ENCODE measurements around the gene NINJ2. TPM values are rescaled to one million over a fixed set of nuclear protein-coding genes. Genes with fewer than 3 reads are reported as not detected.
"Not testable (repeated sequence)": the region's sequence is repeated elsewhere in the genome, so short reads cannot be mapped to it uniquely, and the experiment has no call there.

The NINJ2 gene
- total and polyA plus RNA-seq, 2 donors: 11.5 to 11.8 TPM

DNA sequence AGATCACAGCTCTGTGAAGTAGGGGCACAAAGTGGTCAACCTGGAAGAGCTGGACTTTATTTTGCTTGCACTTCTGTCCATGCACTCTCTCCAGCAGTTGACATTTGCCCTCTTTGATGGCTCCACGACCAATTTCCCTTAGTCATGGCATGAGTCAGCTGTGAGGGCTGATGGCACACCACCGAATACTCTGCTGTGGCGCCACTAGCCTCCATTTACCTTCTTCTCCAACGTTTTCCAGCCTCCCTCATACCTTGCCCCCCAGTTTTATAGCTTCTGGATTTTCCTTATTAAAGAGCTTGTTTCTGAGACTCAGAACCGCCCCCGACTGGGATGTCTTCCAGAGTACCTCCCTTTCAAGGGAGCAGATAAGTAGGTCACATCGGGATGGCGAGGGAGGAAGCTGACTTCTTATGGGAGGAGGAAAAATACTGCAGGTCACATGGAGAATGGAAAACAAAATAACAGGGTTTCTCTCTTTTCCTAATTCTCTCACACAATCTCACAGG is 17.6 kb downstream of the NINJ2 start:
- no peak for DNase-seq (ENCODE audit: low read depth in 6 of 9, low spot score in 9 of 9)
- Histone ChIP-seq H3K9me3 (ENCODE audit: control insufficient read depth in 2 of 2, insufficient read depth in 1 of 2, low read length in 1 of 2) (peaks cover 0 to 3% of the 10 kb centered on the region in 2 donors), H3K36me3 (ENCODE audit: control insufficient read depth in 2 of 2, insufficient read depth in 2 of 2, low read length in 1 of 2) (no peaks in the 10 kb centered on the region), H3K27me3 (ENCODE audit: control insufficient read depth in 2 of 2, insufficient read depth in 1 of 2, low read length in 1 of 2) (no peaks in the 10 kb centered on the region), H3K27ac (ENCODE audit: low read depth in 1 of 2, low read length in 1 of 2) (peak overlapping the region in 1 of 2 donors; percentile 12), H3K4me1 (ENCODE audit: control insufficient read depth in 2 of 2, insufficient read depth in 2 of 2, low read length in 2 of 2) (peaks cover 7 to 50% of the 10 kb centered on the region in 2 donors), H3K4me3 (ENCODE audit: low read length in 2 of 2) (no peak overlapping the region)
- WGBS: 75% methylated on average over 8 of the region's 8 CpGs

- DNase-seq (ENCODE audit: low read depth in 6 of 9, low spot score in 9 of 9): no peak
- Histone ChIP-seq H3K27me3 (ENCODE audit: control insufficient read depth in 2 of 2, insufficient read depth in 1 of 2, low read length in 1 of 2) (no peaks in the 10 kb centered on the region), H3K9me3 (ENCODE audit: control insufficient read depth in 2 of 2, insufficient read depth in 1 of 2, low read length in 1 of 2) (peaks cover 0 to 3% of the 10 kb centered on the region in 2 donors), H3K36me3 (ENCODE audit: control insufficient read depth in 2 of 2, insufficient read depth in 2 of 2, low read length in 1 of 2) (no peaks in the 10 kb centered on the region), H3K4me1 (ENCODE audit: control insufficient read depth in 2 of 2, insufficient read depth in 2 of 2, low read length in 2 of 2) (peaks cover 7 to 53% of the 10 kb centered on the region in 2 donors), H3K4me3 (ENCODE audit: low read length in 2 of 2) (no peak overlapping the region), H3K27ac (ENCODE audit: low read depth in 1 of 2, low read length in 1 of 2) (peak overlapping the region in 1 of 2 donors; percentile 20)
- WGBS: 95% methylated on average over 6 of the region's 6 CpGs
Measured at GRCh38 chr12:644818-645552, 18.3 kb downstream of the NINJ2 start.

DNA sequence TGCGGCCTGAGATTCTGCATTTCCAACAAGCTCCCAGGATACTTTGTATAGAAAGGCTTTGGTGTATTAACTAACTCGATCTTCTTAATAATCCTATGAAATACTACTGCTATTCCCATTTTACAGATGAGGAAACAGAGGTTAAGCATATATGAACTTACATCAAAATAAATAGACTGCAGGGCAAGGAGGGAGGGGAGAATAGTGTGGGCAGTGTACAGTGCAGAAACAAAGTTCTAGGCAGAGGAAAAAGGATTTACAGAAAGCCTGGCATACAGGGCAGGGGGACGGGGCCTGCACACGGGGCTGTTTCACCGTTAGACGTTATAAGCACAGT is 19.0 kb downstream of the NINJ2 start:
- 97% methylated on average over 6 of the region's 6 CpGs for WGBS
- Histone ChIP-seq H3K4me3 (ENCODE audit: low read length in 2 of 2) (no peak overlapping the region), H3K4me1 (ENCODE audit: control insufficient read depth in 2 of 2, insufficient read depth in 2 of 2, low read length in 2 of 2) (peaks cover 7 to 60% of the 10 kb centered on the region in 2 donors)

DNA sequence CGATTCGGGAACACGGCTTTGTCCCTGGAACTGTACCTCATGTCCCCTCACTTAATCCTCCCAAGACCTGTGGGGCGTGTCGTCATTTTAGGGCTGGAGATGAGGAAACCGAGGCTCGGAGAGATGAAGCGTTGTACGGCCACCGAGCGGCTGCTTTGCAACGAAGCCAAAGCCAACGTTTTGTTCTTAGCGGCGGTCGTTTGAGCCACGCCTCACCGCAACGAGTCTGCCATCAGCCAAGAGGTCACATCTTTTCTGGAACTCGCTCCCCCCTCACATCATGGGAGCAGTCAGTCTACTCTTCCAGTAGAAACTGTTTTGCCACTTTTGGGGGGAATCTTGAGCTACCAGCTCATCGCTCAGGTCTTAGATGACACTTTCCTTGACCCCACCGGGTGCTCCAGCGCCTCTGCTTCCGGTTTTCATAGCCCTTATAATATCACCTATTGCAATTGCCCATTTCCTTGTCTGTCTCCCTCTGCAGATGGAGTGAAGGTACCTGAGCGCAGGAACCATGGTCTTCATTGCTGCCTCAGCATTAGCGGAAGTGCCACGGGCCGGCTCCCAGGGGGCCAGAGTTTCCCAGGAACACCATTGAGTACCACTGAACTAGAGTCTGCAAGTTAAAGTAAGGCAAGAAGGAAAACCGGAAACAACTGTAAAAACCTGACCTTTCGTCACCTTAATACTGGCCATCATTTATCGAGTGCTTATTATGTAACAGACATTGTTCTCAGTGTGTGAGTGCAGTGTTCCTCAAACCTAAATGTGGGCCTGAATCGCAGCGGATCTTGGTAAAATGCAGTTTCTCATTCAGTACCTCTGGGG is 19.6 kb downstream of the NINJ2 start:
- peaks cover 7 to 62% of the 10 kb centered on the region in 2 donors for H3K4me1 ChIP-seq (ENCODE audit: control insufficient read depth in 2 of 2, insufficient read depth in 2 of 2, low read length in 2 of 2)
- peaks cover 0 to 2% of the 10 kb centered on the region in 2 donors for H3K36me3 ChIP-seq (ENCODE audit: control insufficient read depth in 2 of 2, insufficient read depth in 2 of 2, low read length in 1 of 2)
- H3K9me3 ChIP-seq (ENCODE audit: control insufficient read depth in 2 of 2, insufficient read depth in 1 of 2, low read length in 1 of 2): peaks cover 0 to 3% of the 10 kb centered on the region in 2 donors
- H3K27me3 ChIP-seq (ENCODE audit: control insufficient read depth in 2 of 2, insufficient read depth in 1 of 2, low read length in 1 of 2): no peaks in the 10 kb centered on the region
- peak overlapping the region; percentile 94 to 98 for H3K27ac ChIP-seq (ENCODE audit: low read depth in 1 of 2, low read length in 1 of 2)
- no peak for DNase-seq (ENCODE audit: low read depth in 6 of 9, low spot score in 9 of 9)
- H3K4me3 ChIP-seq (ENCODE audit: low read length in 2 of 2): peak overlapping the region; percentile 64 to 72
- 25% methylated on average over 33 of the region's 33 CpGs for WGBS

More for the DNA sequence above, 19.0 kb downstream of the NINJ2 start:
- no peak for DNase-seq (ENCODE audit: low read depth in 6 of 9, low spot score in 9 of 9)
- no peak overlapping the region for H3K27ac ChIP-seq (ENCODE audit: low read depth in 1 of 2, low read length in 1 of 2)
- H3K36me3 ChIP-seq (ENCODE audit: control insufficient read depth in 2 of 2, insufficient read depth in 2 of 2, low read length in 1 of 2): peaks cover 0 to 2% of the 10 kb centered on the region in 2 donors
- no peaks in the 10 kb centered on the region for H3K27me3 ChIP-seq (ENCODE audit: control insufficient read depth in 2 of 2, insufficient read depth in 1 of 2, low read length in 1 of 2)
- H3K9me3 ChIP-seq (ENCODE audit: control insufficient read depth in 2 of 2, insufficient read depth in 1 of 2, low read length in 1 of 2): peaks cover 0 to 3% of the 10 kb centered on the region in 2 donors

DNA sequence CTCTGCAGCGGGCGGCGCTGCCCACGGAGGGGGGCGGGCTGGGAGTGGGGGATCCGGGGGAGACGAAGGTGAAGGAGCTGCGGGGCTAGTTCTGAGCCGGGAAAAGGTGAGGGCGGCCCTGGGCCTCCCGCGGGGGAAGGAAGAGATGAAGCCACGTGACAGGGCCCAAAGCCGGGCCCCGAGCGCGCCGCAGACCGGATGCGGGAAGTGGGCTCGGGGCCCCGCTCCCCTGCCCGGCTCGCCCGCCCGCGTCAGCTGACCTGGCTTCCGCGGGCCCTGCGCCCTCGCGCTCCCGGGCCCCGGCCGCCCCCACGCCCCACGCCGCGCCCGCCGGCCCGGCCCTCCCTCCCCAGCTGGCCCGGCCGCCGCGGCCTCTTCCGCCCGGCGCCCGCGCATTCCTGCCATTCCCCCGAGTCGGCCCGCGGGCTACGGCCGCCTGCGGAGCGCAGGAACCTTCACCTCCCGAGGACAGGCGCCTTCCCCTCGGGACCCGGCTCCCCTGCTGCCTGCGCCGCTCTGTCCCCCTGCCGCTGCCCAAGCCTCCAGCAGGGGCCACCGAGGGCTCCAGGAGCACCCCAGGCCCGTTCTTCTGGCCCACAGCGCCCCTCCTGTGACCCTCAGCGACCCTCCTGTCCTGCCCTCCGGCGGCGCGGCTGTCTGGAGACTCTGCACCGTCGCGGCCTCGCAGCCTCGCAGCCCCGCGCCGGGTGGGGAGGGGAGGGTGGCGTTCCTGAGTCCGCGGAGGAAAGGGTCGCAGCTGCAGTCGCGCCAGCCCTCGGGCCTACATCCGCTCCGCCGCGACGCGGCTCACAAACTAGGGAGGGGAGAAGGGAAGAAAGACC is 20.4 kb downstream of the NINJ2 start:
- peak in 6 of 9 donors; percentile 64 to 89 (median 78) for DNase-seq (ENCODE audit: low read depth in 6 of 9, low spot score in 9 of 9)
- H3K4me1 ChIP-seq (ENCODE audit: control insufficient read depth in 2 of 2, insufficient read depth in 2 of 2, low read length in 2 of 2): peaks cover 7 to 66% of the 10 kb centered on the region in 2 donors
- WGBS: under 1% methylated on average over 95 of the region's 95 CpGs

GRCh38 chr12:641321-641720 is 21.9 kb downstream of the NINJ2 start:
- WGBS: 98% methylated on average over 11 of the region's 11 CpGs
- not testable (repeated sequence) for H3K27me3 ChIP-seq (ENCODE audit: control insufficient read depth in 2 of 2, insufficient read depth in 1 of 2, low read length in 1 of 2); H3K27ac ChIP-seq (ENCODE audit: low read depth in 1 of 2, low read length in 1 of 2); H3K4me3 ChIP-seq (ENCODE audit: low read length in 2 of 2); H3K36me3 ChIP-seq (ENCODE audit: control insufficient read depth in 2 of 2, insufficient read depth in 2 of 2, low read length in 1 of 2); H3K9me3 ChIP-seq (ENCODE audit: control insufficient read depth in 2 of 2, insufficient read depth in 1 of 2, low read length in 1 of 2); DNase-seq (ENCODE audit: low read depth in 6 of 9, low spot score in 9 of 9)
- H3K4me1 ChIP-seq (ENCODE audit: control insufficient read depth in 2 of 2, insufficient read depth in 2 of 2, low read length in 2 of 2): peaks cover 7 to 54% of the 10 kb centered on the region in 2 donors

More for the DNA sequence above, 20.4 kb downstream of the NINJ2 start:
- peaks cover 0 to 3% of the 10 kb centered on the region in 2 donors for H3K9me3 ChIP-seq (ENCODE audit: control insufficient read depth in 2 of 2, insufficient read depth in 1 of 2, low read length in 1 of 2)
- peaks cover 0 to 2% of the 10 kb centered on the region in 2 donors for H3K36me3 ChIP-seq (ENCODE audit: control insufficient read depth in 2 of 2, insufficient read depth in 2 of 2, low read length in 1 of 2)
- H3K4me3 ChIP-seq (ENCODE audit: low read length in 2 of 2): peak overlapping the region; percentile 64 to 72
- no peaks in the 10 kb centered on the region for H3K27me3 ChIP-seq (ENCODE audit: control insufficient read depth in 2 of 2, insufficient read depth in 1 of 2, low read length in 1 of 2)
- peak overlapping the region; percentile 94 to 98 for H3K27ac ChIP-seq (ENCODE audit: low read depth in 1 of 2, low read length in 1 of 2)

DNA sequence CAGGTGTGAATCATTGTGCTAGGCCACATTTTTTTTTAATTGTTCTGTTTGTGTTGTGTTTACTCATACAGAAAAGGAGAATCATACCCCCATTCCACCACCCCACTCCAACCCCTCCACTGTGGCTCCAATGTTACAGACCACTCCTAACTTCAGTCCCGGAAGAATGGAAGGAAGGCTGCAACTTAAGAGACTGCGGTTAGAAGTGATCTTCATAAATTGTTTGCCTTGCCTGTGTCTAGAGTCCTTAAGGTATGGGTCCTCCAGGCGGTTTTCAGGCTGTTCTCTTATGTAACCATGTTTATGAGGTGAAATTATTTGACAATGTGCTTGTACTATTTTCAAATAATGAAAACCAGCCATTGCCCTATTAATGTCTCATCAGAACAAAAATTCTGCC is 22.5 kb downstream of the NINJ2 start:
- 98% methylated on average over 3 of the region's 3 CpGs for WGBS
- Histone ChIP-seq H3K27ac (ENCODE audit: low read depth in 1 of 2, low read length in 1 of 2) (no peak overlapping the region), H3K4me1 (ENCODE audit: control insufficient read depth in 2 of 2, insufficient read depth in 2 of 2, low read length in 2 of 2) (peaks cover 7 to 50% of the 10 kb centered on the region in 2 donors)

DNA sequence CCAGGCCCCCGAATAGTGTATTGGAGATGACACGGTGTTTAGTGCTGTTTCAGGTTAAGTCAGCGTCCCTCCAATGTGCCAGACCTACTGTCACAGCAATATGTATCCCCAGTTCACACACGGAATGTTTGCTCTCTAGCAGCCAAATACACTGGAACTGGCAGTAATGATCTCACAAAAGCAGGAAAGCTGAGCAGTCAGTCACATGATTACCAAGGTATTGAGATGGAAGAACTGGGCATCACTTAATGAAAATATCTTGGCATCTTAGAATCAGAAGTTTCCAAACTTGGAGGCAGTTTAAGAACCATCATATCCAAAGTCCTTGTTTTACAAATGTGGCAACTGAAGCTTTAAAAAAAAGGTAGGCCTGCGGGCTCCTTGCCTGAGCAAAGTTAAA is 23.3 kb downstream of the NINJ2 start:
- Histone ChIP-seq H3K27ac (ENCODE audit: low read depth in 1 of 2, low read length in 1 of 2) (no peak overlapping the region), H3K9me3 (ENCODE audit: control insufficient read depth in 2 of 2, insufficient read depth in 1 of 2, low read length in 1 of 2) (peaks cover 0 to 3% of the 10 kb centered on the region in 2 donors), H3K4me3 (ENCODE audit: low read length in 2 of 2) (no peak overlapping the region), H3K36me3 (ENCODE audit: control insufficient read depth in 2 of 2, insufficient read depth in 2 of 2, low read length in 1 of 2) (peaks cover 0 to 2% of the 10 kb centered on the region in 2 donors), H3K4me1 (ENCODE audit: control insufficient read depth in 2 of 2, insufficient read depth in 2 of 2, low read length in 2 of 2) (peaks cover 7 to 50% of the 10 kb centered on the region in 2 donors), H3K27me3 (ENCODE audit: control insufficient read depth in 2 of 2, insufficient read depth in 1 of 2, low read length in 1 of 2) (no peaks in the 10 kb centered on the region)
- 97% methylated on average over 5 of the region's 5 CpGs for WGBS
- no peak for DNase-seq (ENCODE audit: low read depth in 6 of 9, low spot score in 9 of 9)

More for the DNA sequence above, 22.5 kb downstream of the NINJ2 start:
- Histone ChIP-seq H3K4me3 (ENCODE audit: low read length in 2 of 2) (no peak overlapping the region), H3K27me3 (ENCODE audit: control insufficient read depth in 2 of 2, insufficient read depth in 1 of 2, low read length in 1 of 2) (no peaks in the 10 kb centered on the region), H3K36me3 (ENCODE audit: control insufficient read depth in 2 of 2, insufficient read depth in 2 of 2, low read length in 1 of 2) (peaks cover 0 to 2% of the 10 kb centered on the region in 2 donors), H3K9me3 (ENCODE audit: control insufficient read depth in 2 of 2, insufficient read depth in 1 of 2, low read length in 1 of 2) (peaks cover 0 to 3% of the 10 kb centered on the region in 2 donors)
- no peak for DNase-seq (ENCODE audit: low read depth in 6 of 9, low spot score in 9 of 9)
